DND-41 (cell line): ENCODE data around the gene FMN1.

ENCODE experiments used
- CTCF ChIP-seq: IDR thresholded peaks from 2 replicates; pipeline ENCODE4 v1.5.1; 2012; ENCODE audit warnings: borderline replicate concordance, low read length, moderate library complexity, mild to moderate bottlenecking; ENCODE audit not compliant: poor library complexity, severe bottlenecking; ENCODE audit errors: extremely low read depth
- EZH2 ChIP-seq: IDR thresholded peaks from 3 replicates; pipeline ENCODE4 v1.6.1; 2012; ENCODE audit warnings: borderline replicate concordance, low read depth, mild to moderate bottlenecking, moderate library complexity, low read length, inconsistent platforms; ENCODE audit not compliant: severe bottlenecking

- TF ChIP-seq CTCF, result no peak
- TF ChIP-seq EZH2, result no peak
Observed at GRCh38 chr15:33067456-33067855, 127.1 kb downstream of the FMN1 start.
